GM19043 (cell line): ENCODE data around the gene QSOX1.

Experiments used
- ATAC-seq: cut with Tn5 transposase; IDR thresholded peaks from one replicate; pipeline ENCODE4 v1.9.1; 2021; ENCODE audit warnings: low read depth; ENCODE audit not compliant: unreplicated experiment

Gene QSOX1

DNA sequence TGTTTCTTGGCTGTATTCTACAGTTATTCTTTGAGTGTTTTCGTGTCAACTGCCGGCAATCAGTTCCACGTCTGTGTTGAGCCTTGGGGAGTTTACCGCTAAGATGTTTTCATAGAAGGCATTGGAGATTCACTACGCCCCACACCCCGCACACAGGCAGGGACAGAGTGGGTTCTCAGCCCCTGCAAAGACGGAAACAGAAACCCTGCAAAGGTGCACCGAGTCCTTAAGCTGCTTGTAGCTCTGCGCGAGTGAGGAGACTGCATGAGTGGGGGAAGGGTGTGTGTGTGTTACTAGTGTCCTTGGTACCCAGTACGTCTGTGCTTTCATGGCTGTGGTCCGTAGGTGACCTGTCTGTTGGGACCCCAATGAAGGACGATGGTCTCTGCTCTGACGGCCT, 77.3 kb downstream of the QSOX1 start:
- no peak for ATAC-seq

DNA sequence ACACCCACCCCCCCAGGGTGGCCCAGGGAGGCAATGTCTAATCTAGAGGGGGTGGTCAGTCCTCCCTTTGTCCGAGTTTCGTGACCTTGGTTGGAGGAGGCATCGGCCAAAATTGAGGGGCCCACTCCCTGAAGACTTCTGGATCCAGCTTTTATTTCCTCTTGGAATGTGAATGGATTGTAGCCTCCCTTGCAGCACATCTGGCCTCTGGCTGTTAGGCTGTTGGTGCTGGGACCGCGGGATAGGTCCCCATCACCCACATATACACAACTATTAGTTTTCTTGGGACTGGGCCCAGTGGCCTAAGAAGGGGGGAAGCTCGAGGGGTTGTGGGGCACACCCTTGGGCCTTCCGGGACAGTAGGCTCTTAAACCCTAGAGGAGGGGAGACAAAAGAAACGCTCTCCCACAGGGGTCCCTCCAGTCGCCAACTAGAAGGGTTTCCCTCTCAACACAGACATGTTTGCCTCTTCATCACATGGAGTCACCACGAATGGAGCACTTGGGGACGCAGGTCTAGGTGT, 77.9 kb downstream of the QSOX1 start:
- ATAC-seq = no peak

DNA sequence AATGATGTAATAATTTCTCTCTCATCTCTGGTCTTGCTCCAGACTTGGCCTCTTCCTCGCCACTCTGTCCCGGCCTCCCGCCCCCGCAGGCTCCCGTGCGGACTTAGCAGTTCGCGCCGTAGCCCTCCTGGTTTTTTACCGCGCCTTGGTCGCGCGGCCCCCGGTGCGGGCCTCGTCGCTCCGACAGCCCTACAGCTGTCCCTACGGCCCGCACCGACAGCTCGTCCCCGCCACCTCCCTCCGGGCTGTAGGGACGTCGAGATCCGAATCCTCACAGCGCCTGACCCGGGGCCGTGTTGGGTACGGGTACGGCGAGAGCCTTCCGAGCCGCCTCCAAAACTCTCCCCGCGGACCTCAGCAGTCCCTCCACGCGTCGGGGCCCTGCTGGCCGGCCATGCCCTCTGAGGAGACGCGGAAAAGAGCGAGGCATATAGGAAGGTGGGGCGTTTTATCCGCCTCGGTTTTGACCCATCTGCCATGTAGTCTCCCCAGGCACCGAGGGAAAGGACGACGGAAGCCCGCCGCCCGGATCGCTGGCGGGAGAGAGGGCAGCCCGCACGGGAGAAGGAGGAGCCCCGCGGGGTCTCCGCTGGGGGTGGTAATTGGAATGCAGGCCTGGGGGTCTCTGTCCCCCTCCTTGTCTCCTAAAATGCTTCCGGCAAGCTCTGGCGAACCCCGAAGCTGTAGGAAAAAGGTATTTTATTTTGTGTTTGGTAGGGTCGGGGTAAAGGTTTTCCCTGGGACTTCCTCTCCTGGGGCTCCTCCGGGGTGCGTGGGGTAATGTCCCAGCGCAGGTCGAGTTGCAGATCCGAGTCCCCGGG, 78.7 kb downstream of the QSOX1 start:
- no peak for ATAC-seq

DNA sequence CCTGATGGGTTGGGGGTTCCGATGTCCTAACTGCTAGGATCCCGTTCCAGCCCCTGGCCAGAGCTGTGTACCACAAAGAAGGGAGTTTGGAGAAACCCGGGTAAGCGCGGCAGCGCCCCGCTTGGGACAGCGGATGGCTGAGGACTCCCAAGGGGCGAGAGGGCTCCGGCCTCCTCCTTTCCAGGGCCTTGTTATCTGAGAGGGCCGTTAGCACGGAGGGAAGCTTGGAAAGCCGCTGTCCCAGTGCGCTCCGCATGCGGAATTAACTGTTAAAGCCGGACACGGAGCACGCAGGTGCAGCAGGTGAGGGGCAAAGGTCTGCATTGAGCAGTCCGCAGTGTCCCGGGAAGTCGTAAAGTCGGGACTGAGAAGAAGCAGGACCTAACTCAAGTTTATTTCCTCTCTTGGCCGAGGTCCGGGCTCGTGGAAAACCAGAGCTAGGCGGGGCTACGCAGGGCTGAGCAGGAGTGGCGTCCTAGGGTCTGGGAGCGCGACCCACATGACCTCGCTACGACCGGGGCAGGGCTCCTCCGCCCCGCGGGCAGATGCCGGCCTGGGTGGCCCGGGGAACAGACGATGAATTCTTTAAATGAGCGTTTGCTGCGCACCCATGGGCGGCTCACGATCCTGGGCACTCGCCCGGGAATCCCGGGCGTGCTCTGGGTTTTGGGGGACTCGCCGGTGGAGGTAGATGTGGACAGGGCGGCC, 79.9 kb downstream of the QSOX1 start:
- no peak for ATAC-seq

DNA sequence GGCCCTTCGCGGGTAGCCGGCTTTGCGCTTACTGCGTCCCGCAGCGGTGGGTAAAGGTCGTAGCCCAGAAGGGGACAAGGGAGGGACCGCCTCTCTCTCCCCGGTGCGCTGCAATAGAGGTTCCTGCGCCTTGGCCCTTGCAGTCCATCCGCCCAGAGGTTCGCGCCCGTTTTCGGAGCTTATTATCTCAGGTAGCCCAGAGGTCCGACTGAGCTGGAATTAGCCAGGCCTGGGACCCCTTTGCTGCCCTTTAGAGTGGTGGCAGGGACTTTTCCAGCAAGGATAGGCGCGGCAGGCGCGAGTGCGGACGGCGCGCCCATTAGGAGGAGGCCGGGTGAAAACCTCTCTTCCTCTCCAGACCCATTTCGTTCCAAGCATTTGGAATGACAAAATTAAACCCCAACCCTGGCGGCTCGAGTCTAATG, 80.4 kb downstream of the QSOX1 start:
- no peak for ATAC-seq

DNA sequence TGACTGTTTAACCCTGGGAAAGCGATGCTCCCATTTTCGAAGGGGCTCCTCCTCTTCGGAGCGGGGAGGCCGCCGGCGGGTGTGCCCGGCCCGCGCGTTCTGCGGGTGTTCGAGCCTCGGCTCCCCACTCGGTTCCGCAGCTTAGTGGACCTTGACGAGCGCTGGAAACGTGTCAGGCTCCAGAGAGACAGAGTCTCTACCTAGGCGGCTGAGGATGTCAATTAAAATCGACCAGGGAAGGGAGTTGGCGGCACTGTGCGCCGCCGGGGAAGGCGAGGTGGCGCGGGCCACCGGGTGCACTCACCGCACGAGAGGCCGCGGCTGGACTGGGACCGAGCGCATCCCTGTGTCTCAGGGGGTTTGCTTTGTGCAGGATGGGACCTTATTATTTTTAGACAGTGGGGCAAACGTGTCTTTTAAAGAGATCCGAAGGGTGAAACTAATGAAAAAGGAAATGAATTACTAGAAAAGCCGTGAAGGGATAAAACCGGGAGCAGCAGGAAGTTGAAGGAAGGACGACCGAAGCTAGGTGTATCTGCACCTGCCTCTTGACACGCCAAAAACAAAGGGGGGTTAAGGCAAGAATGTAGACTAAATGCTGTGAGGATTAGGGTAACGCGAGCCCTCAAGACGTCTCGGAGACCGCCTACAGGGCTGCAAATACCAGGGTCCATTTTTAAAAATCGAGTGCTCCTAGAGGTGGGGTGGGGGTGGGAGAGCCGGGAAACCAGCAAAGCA, 81.0 kb downstream of the QSOX1 start:
- no peak for ATAC-seq

DNA sequence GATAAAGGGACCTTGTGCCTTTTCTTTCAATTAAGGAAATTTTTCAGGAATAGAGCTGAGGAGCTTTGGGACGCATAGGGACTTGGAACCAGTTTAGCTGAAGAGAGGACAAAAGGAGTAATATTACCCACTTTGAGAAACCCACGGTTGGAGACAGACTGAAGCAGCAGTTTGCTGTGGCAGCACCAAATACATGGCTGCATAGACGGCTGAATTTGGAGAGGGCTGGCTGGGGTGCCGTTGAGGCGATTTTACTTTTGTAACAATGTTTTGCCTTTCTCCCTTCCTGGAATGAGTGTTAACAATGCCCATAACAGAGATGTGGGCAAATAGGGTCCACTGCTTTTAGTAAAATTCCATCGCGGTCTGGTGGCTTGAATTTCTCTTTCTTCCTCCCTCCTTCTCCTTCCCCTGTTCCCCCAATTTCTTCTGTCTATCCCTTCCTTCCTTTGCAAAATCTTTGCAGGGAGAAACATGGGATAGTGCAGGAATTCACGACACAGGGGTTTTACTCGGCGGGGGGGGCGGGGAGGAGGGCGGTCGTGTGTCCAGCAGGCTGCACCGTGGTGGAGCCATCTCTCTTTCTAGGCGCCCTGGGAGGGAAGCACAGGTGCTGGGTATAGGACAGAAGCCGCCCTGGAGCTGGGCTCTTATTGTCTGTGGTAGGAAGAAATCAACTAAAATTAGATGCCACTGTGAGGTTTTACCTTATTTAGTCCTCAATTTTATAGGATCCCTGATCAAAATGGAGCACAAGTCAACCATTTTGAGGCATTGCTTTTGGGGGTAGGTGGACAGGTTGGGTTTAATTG, 82.2 kb downstream of the QSOX1 start:
- no peak for ATAC-seq

DNA sequence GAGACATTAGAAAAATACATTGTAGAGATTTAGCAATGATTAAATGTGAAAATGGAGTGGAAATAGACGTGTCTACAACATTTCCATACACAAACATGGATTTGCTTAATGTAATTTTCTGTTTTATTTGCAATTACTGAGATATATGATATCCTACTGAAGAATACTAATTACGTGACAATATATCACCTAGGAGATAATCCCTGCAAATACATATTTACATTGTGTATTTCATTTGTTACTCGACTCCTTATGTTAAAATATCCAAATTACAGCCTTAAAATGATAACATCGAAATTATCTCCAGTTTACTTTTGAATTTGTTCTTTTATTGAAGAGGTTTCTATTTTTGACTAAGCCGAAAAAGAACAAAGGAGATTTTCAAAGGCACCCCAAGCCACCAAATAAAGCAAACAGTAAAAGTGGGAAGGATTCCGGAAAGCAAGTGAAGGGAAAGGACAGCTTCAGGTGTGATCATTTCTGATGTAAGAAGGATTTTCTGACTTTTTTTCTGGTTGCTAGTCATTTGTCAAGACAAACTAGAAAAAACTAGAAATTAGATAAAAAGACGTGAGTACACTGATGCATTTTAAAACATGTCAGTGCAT, 83.3 kb downstream of the QSOX1 start:
- ATAC-seq = no peak

DNA sequence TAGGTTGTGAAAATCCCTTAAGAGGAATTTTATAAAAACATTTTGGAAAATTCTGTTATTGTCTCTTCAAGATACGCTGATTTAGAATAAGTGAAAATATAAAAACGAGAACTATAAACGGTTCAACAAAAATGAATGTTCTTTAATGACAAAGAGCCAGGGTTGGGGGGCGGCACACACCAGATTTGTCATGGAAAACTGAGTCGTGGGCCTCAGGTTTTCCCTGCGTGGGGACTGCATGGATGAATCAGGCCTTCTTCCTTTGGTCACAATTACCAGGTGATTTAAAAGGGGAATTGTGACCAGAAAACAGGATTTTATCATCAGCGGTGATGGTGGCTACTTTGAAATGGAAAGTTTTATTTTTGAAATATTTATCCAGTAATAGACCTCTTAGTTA, 84.0 kb downstream of the QSOX1 start:
- no peak for ATAC-seq

DNA sequence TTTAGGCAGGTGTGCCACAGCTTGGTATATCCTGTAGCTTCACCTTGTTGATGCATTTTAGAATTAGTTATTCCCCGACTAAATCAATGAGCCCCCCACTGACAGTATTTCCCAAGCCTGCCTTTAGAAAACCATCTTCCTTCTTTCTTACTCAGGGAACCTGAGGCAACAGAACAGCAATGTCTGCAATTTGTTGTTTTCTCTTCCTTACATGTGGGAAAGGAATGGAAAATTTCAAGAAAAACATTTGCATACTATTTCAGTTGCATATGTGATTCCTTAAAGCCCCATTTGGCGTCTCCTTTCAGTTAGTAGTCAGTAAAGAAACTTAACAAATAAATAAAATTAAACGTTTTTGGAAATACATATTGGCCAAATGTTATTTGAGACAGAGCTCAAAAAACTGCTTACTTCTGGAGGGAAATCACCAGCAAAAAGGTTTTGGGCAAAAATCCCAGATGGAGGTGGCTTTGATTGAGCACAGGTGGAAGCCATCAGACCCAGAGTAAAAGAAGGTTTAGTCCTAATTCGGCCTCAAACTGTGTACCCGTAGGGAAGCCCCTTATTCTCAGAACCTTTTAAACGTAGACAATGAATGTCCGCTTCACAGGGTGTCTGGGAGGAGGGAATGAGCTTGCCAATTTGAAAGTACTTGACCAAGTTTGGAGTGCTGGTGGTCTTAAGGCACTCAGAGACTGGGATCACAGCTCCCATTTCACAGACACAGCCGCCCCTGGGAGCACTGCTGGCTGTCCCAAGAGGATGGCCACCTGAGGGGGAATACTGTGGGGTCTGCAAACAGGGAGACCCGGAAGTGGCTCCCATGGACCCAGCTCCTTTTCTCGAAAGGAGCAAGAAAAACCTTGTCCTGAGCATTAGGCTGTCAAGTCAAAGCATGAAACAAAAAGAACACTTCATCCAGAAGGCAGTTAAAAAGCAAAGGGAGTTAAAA, 84.8 kb downstream of the QSOX1 start:
- no peak for ATAC-seq

DNA sequence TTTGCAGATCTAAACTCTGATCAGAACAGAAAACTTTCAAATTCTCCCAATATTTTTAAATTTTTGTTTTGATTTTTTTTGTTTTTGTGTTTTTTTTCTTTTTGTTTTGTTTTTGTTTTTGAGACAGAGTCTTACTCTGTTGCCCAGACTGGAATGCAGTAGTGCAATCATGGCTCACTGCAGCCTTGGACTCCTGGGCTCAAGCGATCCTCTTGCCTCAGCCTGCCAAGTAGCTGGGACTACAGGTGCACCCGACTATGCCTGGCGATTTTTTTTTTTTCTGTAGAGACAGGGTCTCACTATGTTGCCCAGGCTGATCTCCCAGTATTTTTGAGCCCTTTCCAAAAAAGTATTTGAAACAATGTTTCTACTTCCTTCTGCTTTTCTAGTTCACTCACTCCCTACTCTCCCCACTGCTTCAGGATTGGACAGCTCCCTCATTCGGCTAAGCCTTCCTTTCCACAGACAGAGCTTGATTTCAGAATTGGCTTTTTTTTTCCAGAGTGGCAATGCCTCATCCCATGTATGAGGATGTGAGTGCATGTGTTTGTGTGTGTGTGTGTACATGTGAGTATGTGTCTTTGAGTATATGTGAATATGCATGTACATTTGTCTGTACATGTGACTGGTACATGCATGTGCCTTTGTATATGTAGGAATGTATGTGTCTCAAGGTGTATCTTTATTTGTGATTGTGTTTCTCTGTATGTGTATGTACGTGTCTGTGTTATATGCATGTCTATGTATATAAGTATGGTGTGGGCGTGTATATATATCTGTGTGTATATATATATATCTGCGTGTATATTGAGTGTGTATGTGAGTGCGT, 87.3 kb downstream of the QSOX1 start:
- ATAC-seq = no peak

DNA sequence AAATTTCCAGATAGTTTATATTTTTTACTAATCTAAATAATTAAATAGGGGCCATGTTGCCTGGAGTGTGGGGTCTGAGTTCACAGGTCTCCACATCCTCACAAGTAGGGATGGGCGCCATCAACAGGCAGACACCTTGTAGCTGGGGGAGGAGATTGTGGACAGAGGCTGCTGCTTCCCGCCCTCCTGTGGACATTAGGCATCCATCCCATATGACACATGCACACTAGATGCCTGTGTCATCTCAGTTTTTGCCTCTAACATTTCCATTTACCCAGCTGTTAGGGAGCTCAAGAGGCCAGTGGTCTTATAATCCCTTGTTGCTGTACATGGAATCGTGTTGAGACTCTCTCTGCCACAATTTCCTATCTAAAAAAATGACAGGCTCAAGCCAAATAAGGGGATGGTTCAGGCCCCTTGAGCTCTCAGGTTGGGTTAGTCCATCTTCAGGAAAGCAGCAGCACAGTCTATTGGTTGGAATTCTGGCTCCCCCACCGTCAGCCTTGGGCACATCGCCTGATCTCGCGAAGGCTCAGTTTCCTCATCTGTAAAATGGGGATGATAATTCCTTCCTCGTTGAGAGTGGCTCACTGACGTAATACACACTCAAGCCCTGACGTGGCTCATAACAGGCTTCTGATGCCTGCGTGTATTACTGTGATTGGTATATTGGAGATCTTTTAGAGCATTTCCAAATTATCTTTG, 89.0 kb downstream of the QSOX1 start:
- ATAC-seq = no peak

DNA sequence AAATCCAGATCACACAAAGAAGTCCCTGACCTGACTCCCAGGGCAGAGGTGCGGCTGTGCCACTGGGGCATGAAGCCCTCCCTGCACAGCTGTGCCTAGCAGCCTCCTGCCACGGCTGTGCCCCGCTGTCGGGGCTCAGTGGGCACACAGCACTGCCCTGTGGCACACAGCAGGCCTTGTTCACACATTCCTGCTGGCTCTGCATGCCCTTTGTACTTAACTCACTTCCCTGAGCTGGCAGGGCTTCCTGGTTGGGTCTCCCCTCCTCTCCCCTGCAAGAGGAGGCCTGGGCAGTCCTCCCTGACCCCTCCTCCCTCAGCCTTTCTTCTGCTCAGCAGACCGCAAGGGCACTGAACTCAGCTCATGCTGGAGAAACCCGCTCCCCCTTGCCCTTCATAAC, 90.2 kb downstream of the QSOX1 start:
- ATAC-seq = no peak

DNA sequence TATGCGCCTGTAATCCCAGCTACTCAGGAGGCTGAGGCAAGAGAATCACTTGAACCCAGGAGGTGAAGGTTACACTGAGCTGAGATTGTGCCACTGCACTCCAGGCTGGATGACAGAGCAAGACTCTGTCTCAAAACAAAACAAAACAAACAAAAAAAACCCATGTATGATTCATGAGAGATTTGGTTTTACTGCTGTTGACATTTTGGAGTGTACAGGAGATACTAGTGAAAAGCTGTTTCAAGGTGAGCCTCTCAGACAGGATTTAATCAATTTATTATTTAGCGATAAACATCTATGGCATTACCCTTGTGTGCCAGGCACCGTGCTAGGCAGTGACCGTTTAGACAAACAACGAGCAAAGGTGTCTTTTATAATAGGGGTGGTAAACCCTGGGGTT, 91.9 kb downstream of the QSOX1 start:
- no peak for ATAC-seq

DNA sequence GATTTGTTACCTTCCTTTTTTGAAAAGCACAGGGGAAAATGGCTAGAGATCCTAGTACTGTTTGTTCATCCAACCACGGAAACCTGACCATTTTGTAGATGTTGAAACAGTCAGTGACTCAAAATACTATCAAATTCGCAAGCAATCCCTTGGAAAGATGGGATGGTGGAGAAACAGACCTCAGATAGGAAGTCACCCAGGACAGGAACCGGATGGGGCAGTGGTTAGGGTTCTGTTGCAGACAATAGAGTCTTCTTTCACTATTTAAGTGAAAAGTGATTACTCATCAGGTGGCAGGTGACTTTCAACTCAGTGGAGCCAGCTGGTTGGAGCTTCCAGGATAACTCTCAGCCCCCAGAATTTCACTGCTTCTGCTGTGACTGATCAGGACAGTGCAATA, 92.4 kb downstream of the QSOX1 start:
- no peak for ATAC-seq

DNA sequence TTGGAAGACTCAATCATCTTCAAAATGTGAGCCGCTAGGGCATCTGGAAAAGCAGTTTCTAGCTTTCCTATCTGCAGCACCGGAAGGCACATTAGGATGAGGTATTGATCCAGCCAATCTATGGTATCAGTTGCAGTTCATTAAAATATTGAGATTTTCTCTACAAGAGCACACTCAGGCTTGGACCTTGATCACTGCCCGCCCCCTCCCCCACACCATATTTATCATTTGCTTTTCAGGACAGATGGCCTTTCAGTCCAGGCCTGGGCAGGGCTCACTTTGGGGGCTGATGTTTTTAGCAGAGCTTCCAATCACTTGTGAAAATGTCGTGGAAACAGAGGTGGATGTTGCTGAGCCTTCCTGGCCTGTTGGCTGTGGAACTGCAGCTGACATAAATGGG, 92.9 kb downstream of the QSOX1 start:
- ATAC-seq = no peak

DNA sequence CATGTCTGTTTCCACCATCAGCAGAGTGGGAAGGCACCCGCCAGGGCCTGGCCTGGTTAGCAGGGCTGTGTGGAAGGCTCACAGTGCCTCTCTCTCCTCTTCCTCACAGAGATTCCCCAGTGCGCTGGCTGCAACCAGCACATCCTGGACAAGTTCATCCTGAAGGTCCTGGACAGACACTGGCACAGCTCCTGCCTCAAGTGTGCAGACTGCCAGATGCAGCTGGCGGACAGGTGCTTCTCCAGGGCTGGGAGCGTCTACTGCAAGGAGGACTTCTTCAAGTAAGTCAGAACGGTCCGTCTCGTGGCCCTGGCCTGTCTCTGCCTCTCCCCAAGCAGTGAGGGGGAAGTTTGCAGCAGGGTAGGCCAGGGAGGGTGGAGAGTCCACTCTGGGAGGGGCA, 93.5 kb downstream of the QSOX1 start:
- no peak for ATAC-seq
